Measurements from ENCODE around the gene STK36.

The STK36 gene

GRCh38 chr2:218662377-218662776 is 9.5 kb upstream of the STK36 start:
- no peak for DNase-seq

GRCh38 chr2:218662827-218663226 is 9.1 kb upstream of the STK36 start:
- DNase-seq, result no peak

- no peak for DNase-seq
Measured at GRCh38 chr2:218663901-218664300, 8.0 kb upstream of the STK36 start.

- DNase-seq, result no peak
Measured at GRCh38 chr2:218664653-218665052, 7.2 kb upstream of the STK36 start.

GRCh38 chr2:218671097-218671653 is 711 bp upstream of the STK36 start:
- no peak for DNase-seq

GRCh38 chr2:218679119-218679518 is 7.2 kb downstream of the STK36 start:
- no peak for DNase-seq

- DNase-seq, result no peak
Measured at GRCh38 chr2:218680061-218680460, 8.2 kb downstream of the STK36 start.

GRCh38 chr2:218687400-218688060 is 15.6 kb downstream of the STK36 start:
- peak; percentile 60 for DNase-seq

- DNase-seq, result no peak
Measured at GRCh38 chr2:218691234-218691633, 19.3 kb downstream of the STK36 start.

GRCh38 chr2:218694405-218695145 is 22.7 kb downstream of the STK36 start:
- no peak for DNase-seq

- DNase-seq, result no peak
Measured at GRCh38 chr2:218698885-218699284, 27.0 kb downstream of the STK36 start.

- DNase-seq, result no peak
Measured at GRCh38 chr2:218701806-218702205, 29.9 kb downstream of the STK36 start.

- no peak for DNase-seq
Measured at GRCh38 chr2:218703341-218703740, 31.5 kb downstream of the STK36 start.

GRCh38 chr2:218708086-218708485 is 36.2 kb downstream of the STK36 start:
- no peak for DNase-seq

GRCh38 chr2:218709908-218710307 is 38.0 kb downstream of the STK36 start:
- no peak for DNase-seq

GRCh38 chr2:218710334-218710686 is 38.4 kb downstream of the STK36 start:
- no peak for DNase-seq

GRCh38 chr2:218710687-218711549 is 39.0 kb downstream of the STK36 start, which contains the start of gene TTLL4:
Gene TTLL4, plus strand, starts transcription at chr2:218710835. Its CDS starts 26,842 bp downstream, at chr2:218737677.
- DNase-seq, result peak; percentile 96

- no peak for DNase-seq
Measured at GRCh38 chr2:218711550-218711929, 39.7 kb downstream of the STK36 start.

GRCh38 chr2:218713922-218714321 is 42.0 kb downstream of the STK36 start:
- no peak for DNase-seq

GRCh38 chr2:218716070-218716469 is 44.2 kb downstream of the STK36 start:
- no peak for DNase-seq

GRCh38 chr2:218717262-218717661 is 45.4 kb downstream of the STK36 start:
- no peak for DNase-seq

GRCh38 chr2:218718058-218718457 is 46.2 kb downstream of the STK36 start:
- no peak for DNase-seq

- DNase-seq, result no peak
Measured at GRCh38 chr2:218719457-218719856, 47.6 kb downstream of the STK36 start.
